Effector memory CD4-positive, alpha-beta T cell (primary cell): ENCODE data around the gene LRMDA.

Experiments used
- DNase-seq, 3 donors: peaks; one replicate each; pipeline ENCODE4 v3.0.0-alpha.2; 2020
- H3K27ac ChIP-seq: 2 replicates; pipeline ENCODE4 v1.7.0; 2013; ENCODE audit warnings: mild to moderate bottlenecking, low read length, moderate library complexity; ENCODE audit not compliant: insufficient read depth, poor library complexity, severe bottlenecking
- H3K27me3 ChIP-seq: replicated peaks from 2 replicates; pipeline ENCODE4 v1.7.0; 2013; ENCODE audit warnings: mild to moderate bottlenecking, low read length; ENCODE audit not compliant: insufficient read depth, control insufficient read depth, poor library complexity, severe bottlenecking
- H3K36me3 ChIP-seq: 2 replicates; pipeline ENCODE4 v1.7.0; 2013; ENCODE audit warnings: mild to moderate bottlenecking, low read length, moderate library complexity; ENCODE audit not compliant: control insufficient read depth, insufficient read depth
- H3K4me1 ChIP-seq: 2 replicates; pipeline ENCODE4 v1.7.0; 2013; ENCODE audit warnings: low read length, mild to moderate bottlenecking; ENCODE audit not compliant: control insufficient read depth, insufficient read depth, poor library complexity, severe bottlenecking
- H3K4me3 ChIP-seq: 2 replicates; pipeline ENCODE4 v1.7.0; 2013; ENCODE audit warnings: low read length, low read depth, mild to moderate bottlenecking; ENCODE audit not compliant: insufficient read depth, poor library complexity, severe bottlenecking
- H3K9me3 ChIP-seq: 2 replicates; pipeline ENCODE4 v1.7.0; 2013; ENCODE audit warnings: mild to moderate bottlenecking, low read length, moderate library complexity; ENCODE audit not compliant: control insufficient read depth

The LRMDA gene

GRCh38 chr10:76403912-76404311 lies 972.5 kb downstream of the LRMDA start:
- H3K9me3 ChIP-seq = no peaks in the 10 kb centered on the region
- H3K36me3 ChIP-seq = no peaks in the 10 kb centered on the region
- no peaks in the 10 kb centered on the region for H3K4me1 ChIP-seq
- DNase-seq = no peak
- no peaks in the 10 kb centered on the region for H3K27me3 ChIP-seq
- no peak overlapping the region for H3K4me3 ChIP-seq
- H3K27ac ChIP-seq = no peak overlapping the region

GRCh38 chr10:76404531-76404930 lies 973.1 kb downstream of the LRMDA start:
- H3K27ac ChIP-seq = no peak overlapping the region
- H3K36me3 ChIP-seq = no peaks in the 10 kb centered on the region
- no peaks in the 10 kb centered on the region for H3K27me3 ChIP-seq
- no peaks in the 10 kb centered on the region for H3K9me3 ChIP-seq
- no peak for DNase-seq
- no peak overlapping the region for H3K4me3 ChIP-seq
- H3K4me1 ChIP-seq = no peaks in the 10 kb centered on the region

GRCh38 chr10:76405922-76406321 lies 974.5 kb downstream of the LRMDA start:
- no peak overlapping the region for H3K4me3 ChIP-seq

GRCh38 chr10:76408646-76409045 lies 977.2 kb downstream of the LRMDA start:
- H3K36me3 ChIP-seq = no peaks in the 10 kb centered on the region
- H3K27me3 ChIP-seq = no peaks in the 10 kb centered on the region
- no peak overlapping the region for H3K4me3 ChIP-seq
- no peak overlapping the region for H3K27ac ChIP-seq
- no peaks in the 10 kb centered on the region for H3K9me3 ChIP-seq
- H3K4me1 ChIP-seq = no peaks in the 10 kb centered on the region
- DNase-seq = no peak

More at GRCh38 chr10:76405922-76406321, 974.5 kb downstream of the LRMDA start:
- no peak overlapping the region for H3K27ac ChIP-seq
- no peak for DNase-seq
- no peaks in the 10 kb centered on the region for H3K36me3 ChIP-seq
- H3K4me1 ChIP-seq = no peaks in the 10 kb centered on the region
- no peaks in the 10 kb centered on the region for H3K9me3 ChIP-seq
- no peaks in the 10 kb centered on the region for H3K27me3 ChIP-seq

- H3K36me3 ChIP-seq = no peaks in the 10 kb centered on the region
- H3K4me1 ChIP-seq = no peaks in the 10 kb centered on the region
- H3K4me3 ChIP-seq = no peak overlapping the region
- H3K9me3 ChIP-seq = no peaks in the 10 kb centered on the region
- H3K27ac ChIP-seq = no peak overlapping the region
- no peak for DNase-seq
- no peaks in the 10 kb centered on the region for H3K27me3 ChIP-seq
Observed at GRCh38 chr10:76411729-76412435, 980.5 kb downstream of the LRMDA start.

- Histone ChIP-seq H3K4me1 (no peaks in the 10 kb centered on the region), H3K36me3 (no peaks in the 10 kb centered on the region), H3K9me3 (no peaks in the 10 kb centered on the region), H3K27me3 (no peaks in the 10 kb centered on the region), H3K4me3 (no peak overlapping the region), H3K27ac (no peak overlapping the region)
- no peak for DNase-seq
Observed at GRCh38 chr10:76415554-76415953, 984.1 kb downstream of the LRMDA start.

GRCh38 chr10:76416642-76417041 lies 985.2 kb downstream of the LRMDA start:
- Histone ChIP-seq H3K27me3 (no peaks in the 10 kb centered on the region), H3K9me3 (no peaks in the 10 kb centered on the region), H3K4me3 (no peak overlapping the region), H3K4me1 (no peaks in the 10 kb centered on the region), H3K36me3 (no peaks in the 10 kb centered on the region), H3K27ac (no peak overlapping the region)
- DNase-seq = no peak

GRCh38 chr10:76420725-76421124 lies 989.3 kb downstream of the LRMDA start:
- Histone ChIP-seq H3K27ac (no peak overlapping the region), H3K36me3 (no peaks in the 10 kb centered on the region), H3K9me3 (no peaks in the 10 kb centered on the region), H3K27me3 (no peaks in the 10 kb centered on the region), H3K4me3 (no peak overlapping the region), H3K4me1 (no peaks in the 10 kb centered on the region)
- no peak for DNase-seq

- H3K36me3 ChIP-seq = no peaks in the 10 kb centered on the region
- no peak overlapping the region for H3K27ac ChIP-seq
- DNase-seq = no peak
- H3K9me3 ChIP-seq = no peaks in the 10 kb centered on the region
- H3K4me1 ChIP-seq = no peaks in the 10 kb centered on the region
- no peak overlapping the region for H3K4me3 ChIP-seq
- H3K27me3 ChIP-seq = no peaks in the 10 kb centered on the region
Observed at GRCh38 chr10:76422769-76423168, 991.3 kb downstream of the LRMDA start.

- no peak for DNase-seq
- no peaks in the 10 kb centered on the region for H3K9me3 ChIP-seq
- no peak overlapping the region for H3K4me3 ChIP-seq
- no peak overlapping the region for H3K27ac ChIP-seq
- no peaks in the 10 kb centered on the region for H3K4me1 ChIP-seq
- no peaks in the 10 kb centered on the region for H3K27me3 ChIP-seq
- no peaks in the 10 kb centered on the region for H3K36me3 ChIP-seq
Observed at GRCh38 chr10:76428551-76429367, 997.3 kb downstream of the LRMDA start.
